HUES6 (cell line): ENCODE data around the gene PLXNB3.
"Not testable (repeated sequence)": the region's sequence is repeated elsewhere in the genome, so short reads cannot be mapped to it uniquely, and the experiment has no call there.

Experiments
- H3K27ac ChIP-seq: 2 replicates; pipeline ENCODE4 v1.7.0; 2013; ENCODE audit warnings: low read depth, mild to moderate bottlenecking, low read length, inconsistent platforms
- H3K27me3 ChIP-seq: 2 replicates; pipeline ENCODE4 v1.6.1; 2013; ENCODE audit warnings: low read length; ENCODE audit not compliant: control insufficient read depth, insufficient read depth
- H3K36me3 ChIP-seq: 2 replicates; pipeline ENCODE4 v1.6.1; 2013; ENCODE audit warnings: low read length; ENCODE audit not compliant: control insufficient read depth, insufficient read depth
- H3K4me1 ChIP-seq: 2 replicates; pipeline ENCODE4 v1.6.1; 2013; ENCODE audit warnings: low read length; ENCODE audit not compliant: control insufficient read depth, insufficient read depth
- H3K4me3 ChIP-seq: 2 replicates; pipeline ENCODE4 v1.5.1; 2013; ENCODE audit warnings: low read depth, low read length
- H3K9ac ChIP-seq: one replicate; pipeline ENCODE4 v1.6.1; 2013; ENCODE audit warnings: mild to moderate bottlenecking, low read length
- H3K9me3 ChIP-seq: 2 replicates; pipeline ENCODE4 v1.6.1; 2013; ENCODE audit warnings: low read depth, low read length; ENCODE audit not compliant: control insufficient read depth, insufficient read depth

The PLXNB3 gene

GRCh38 chrX:153733651-153734240 lies 30.3 kb upstream of the PLXNB3 start:
- Histone ChIP-seq H3K36me3 (peaks cover 10% of the 10 kb centered on the region; the same call in 1 of the 2 replicates), H3K4me1 (peaks cover 14% of the 10 kb centered on the region; the same call in 1 of the 2 replicates), H3K27me3 (no peaks in the 10 kb centered on the region), H3K9ac (no peak overlapping the region), H3K4me3 (no peak overlapping the region), H3K9me3 (peaks cover 43% of the 10 kb centered on the region; the same call in 1 of the 2 replicates), H3K27ac (no peak overlapping the region)

GRCh38 chrX:153734871-153735270 lies 29.2 kb upstream of the PLXNB3 start:
- peaks cover 6% of the 10 kb centered on the region; the same call in 1 of the 2 replicates for H3K36me3 ChIP-seq
- H3K4me1 ChIP-seq = peaks cover 14% of the 10 kb centered on the region; the same call in 1 of the 2 replicates
- no peaks in the 10 kb centered on the region for H3K27me3 ChIP-seq
- no peak overlapping the region for H3K4me3 ChIP-seq
- peaks cover 43% of the 10 kb centered on the region; the same call in 1 of the 2 replicates for H3K9me3 ChIP-seq
- no peak overlapping the region for H3K9ac ChIP-seq
- no peak overlapping the region for H3K27ac ChIP-seq

- H3K4me3 ChIP-seq = peak overlapping the region; percentile 9; the same call in 1 of the 2 replicates
- H3K4me1 ChIP-seq = peaks cover 14% of the 10 kb centered on the region; the same call in 1 of the 2 replicates
- H3K27me3 ChIP-seq = no peaks in the 10 kb centered on the region
- peaks cover 6% of the 10 kb centered on the region; the same call in 1 of the 2 replicates for H3K36me3 ChIP-seq
- H3K9me3 ChIP-seq = peaks cover 45% of the 10 kb centered on the region; the same call in 1 of the 2 replicates
- peak overlapping the region; percentile 27 for H3K9ac ChIP-seq
- peak overlapping the region; percentile 25; the same call in 1 of the 2 replicates for H3K27ac ChIP-seq
Observed at GRCh38 chrX:153735274-153735673, 28.8 kb upstream of the PLXNB3 start.

GRCh38 chrX:153736071-153736820 lies 27.8 kb upstream of the PLXNB3 start:
- Histone ChIP-seq H3K9ac (no peak overlapping the region), H3K27ac (no peak overlapping the region), H3K4me3 (no peak overlapping the region), H3K27me3 (no peaks in the 10 kb centered on the region), H3K4me1 (peaks cover 14% of the 10 kb centered on the region; the same call in 1 of the 2 replicates), H3K9me3 (peaks cover 43% of the 10 kb centered on the region; the same call in 1 of the 2 replicates), H3K36me3 (peaks cover 6% of the 10 kb centered on the region; the same call in 1 of the 2 replicates)

DNA sequence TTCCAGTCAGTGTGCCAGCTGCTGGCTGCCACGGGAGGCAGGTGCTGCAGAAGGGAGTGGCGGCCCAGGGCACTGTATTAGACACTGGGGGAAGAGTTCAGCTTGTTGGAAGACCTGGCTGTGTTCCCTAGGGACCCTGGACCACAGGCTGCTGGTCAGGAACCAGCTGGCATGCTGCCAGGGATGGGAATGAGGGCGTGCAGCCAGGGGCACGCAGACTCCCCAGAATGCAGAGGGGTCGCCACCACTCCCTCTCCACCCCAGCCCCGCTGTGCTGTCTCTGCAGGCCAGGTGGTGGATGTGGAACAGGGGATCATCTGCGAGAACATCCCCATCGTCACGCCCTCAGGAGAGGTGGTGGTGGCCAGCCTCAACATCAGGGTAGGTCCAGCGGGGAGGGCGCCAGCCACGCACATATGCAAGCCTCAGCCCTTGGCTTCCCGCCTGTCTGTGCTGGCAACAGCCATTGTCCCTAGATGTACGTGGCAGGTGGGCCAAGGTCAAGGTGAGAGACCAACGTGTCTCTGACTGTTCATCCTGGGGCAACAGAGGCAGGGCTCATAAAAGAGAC lies 27.1 kb upstream of the PLXNB3 start:
- H3K4me3 ChIP-seq = no peak overlapping the region
- H3K9me3 ChIP-seq = peaks cover 36% of the 10 kb centered on the region; the same call in 1 of the 2 replicates
- peaks cover 6% of the 10 kb centered on the region; the same call in 1 of the 2 replicates for H3K36me3 ChIP-seq
- peaks cover 14% of the 10 kb centered on the region; the same call in 1 of the 2 replicates for H3K4me1 ChIP-seq
- no peak overlapping the region for H3K9ac ChIP-seq
- H3K27ac ChIP-seq = no peak overlapping the region
- H3K27me3 ChIP-seq = no peaks in the 10 kb centered on the region

DNA sequence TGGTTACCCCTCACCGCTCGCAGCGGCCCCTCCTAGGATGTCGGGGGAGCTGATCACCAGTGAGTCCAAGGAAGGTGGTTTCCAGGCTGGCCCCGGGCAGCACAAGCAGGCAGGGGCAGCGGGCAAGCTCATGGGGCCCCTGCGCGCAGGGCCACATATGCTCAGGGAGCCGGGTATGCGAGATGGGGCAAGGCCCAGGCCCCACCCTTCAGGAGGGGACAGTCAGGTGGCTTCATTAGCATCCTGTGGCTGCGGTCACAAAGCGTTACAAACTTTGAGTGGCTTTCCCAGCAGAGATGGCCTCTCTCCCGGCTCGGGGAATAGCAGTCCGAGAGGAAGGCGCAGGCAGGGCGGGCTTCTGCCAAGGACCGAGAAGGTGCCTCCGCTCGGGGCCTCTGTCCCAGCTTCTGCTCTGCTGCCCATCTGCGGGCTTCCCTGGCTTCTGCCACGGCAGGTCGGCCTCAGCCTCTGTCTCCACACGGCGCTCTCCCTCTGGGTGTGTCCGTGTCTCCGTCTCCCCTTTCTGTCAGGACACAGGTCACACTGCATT lies 25.9 kb upstream of the PLXNB3 start:
- Histone ChIP-seq H3K4me1 (peaks cover 16% of the 10 kb centered on the region; the same call in 1 of the 2 replicates), H3K27ac (no peak overlapping the region), H3K9ac (no peak overlapping the region), H3K27me3 (no peaks in the 10 kb centered on the region), H3K9me3 (peaks cover 29% of the 10 kb centered on the region; the same call in 1 of the 2 replicates), H3K4me3 (no peak overlapping the region), H3K36me3 (peaks cover 6% of the 10 kb centered on the region; the same call in 1 of the 2 replicates)

- H3K4me1 ChIP-seq = peaks cover 19% of the 10 kb centered on the region; the same call in 1 of the 2 replicates
- no peak overlapping the region for H3K27ac ChIP-seq
- no peaks in the 10 kb centered on the region for H3K27me3 ChIP-seq
- H3K9me3 ChIP-seq = peaks cover 24% of the 10 kb centered on the region; the same call in 1 of the 2 replicates
- no peak overlapping the region for H3K9ac ChIP-seq
- H3K36me3 ChIP-seq = peaks cover 6% of the 10 kb centered on the region; the same call in 1 of the 2 replicates
- no peak overlapping the region for H3K4me3 ChIP-seq
Observed at GRCh38 chrX:153739754-153740486, 24.1 kb upstream of the PLXNB3 start.

GRCh38 chrX:153740631-153741222 lies 23.3 kb upstream of the PLXNB3 start:
- H3K4me3 ChIP-seq = no peak overlapping the region
- H3K9me3 ChIP-seq = peaks cover 16% of the 10 kb centered on the region; the same call in 1 of the 2 replicates
- H3K9ac ChIP-seq = no peak overlapping the region
- H3K27me3 ChIP-seq = no peaks in the 10 kb centered on the region
- no peak overlapping the region for H3K27ac ChIP-seq
- peaks cover 11% of the 10 kb centered on the region; the same call in 1 of the 2 replicates for H3K4me1 ChIP-seq
- peaks cover 6% of the 10 kb centered on the region; the same call in 1 of the 2 replicates for H3K36me3 ChIP-seq

GRCh38 chrX:153741446-153741845 lies 22.6 kb upstream of the PLXNB3 start:
- Histone ChIP-seq H3K9ac (no peak overlapping the region), H3K27ac (no peak overlapping the region), H3K4me1 (peaks cover 6% of the 10 kb centered on the region; the same call in 1 of the 2 replicates)

GRCh38 chrX:153742111-153742510 lies 21.9 kb upstream of the PLXNB3 start:
- H3K9ac ChIP-seq, H3K27ac ChIP-seq, H3K27me3 ChIP-seq, H3K4me1 ChIP-seq, H3K9me3 ChIP-seq, H3K36me3 ChIP-seq, H3K4me3 ChIP-seq: not testable (repeated sequence)

More at GRCh38 chrX:153741446-153741845, 22.6 kb upstream of the PLXNB3 start:
- Histone ChIP-seq H3K9me3 (peaks cover 16% of the 10 kb centered on the region; the same call in 1 of the 2 replicates), H3K27me3 (no peaks in the 10 kb centered on the region), H3K36me3 (peaks cover 6% of the 10 kb centered on the region; the same call in 1 of the 2 replicates), H3K4me3 (no peak overlapping the region)
